NB4 (cell line): ENCODE data around the gene CTSD.
"Not testable (repeated sequence)": the region's sequence is repeated elsewhere in the genome, so short reads cannot be mapped to it uniquely, and the experiment has no call there.

ENCODE experiments used
- DNase-seq: peaks from one replicate; pipeline ENCODE4 v3.0.0; 2010; ENCODE audit warnings: low read depth
- H3K4me3 ChIP-seq: one replicate; pipeline ENCODE4 v1.5.1; 2011; ENCODE audit warnings: mild to moderate bottlenecking, low read depth, low read length, moderate library complexity
- CTCF ChIP-seq: IDR thresholded peaks from one replicate; pipeline ENCODE4 v1.5.1; 2012; ENCODE audit warnings: low read depth, low read length
- MAX ChIP-seq: IDR thresholded peaks from 2 replicates; pipeline ENCODE4 v1.6.1; 2011; ENCODE audit warnings: low read depth, low read length
- MYC ChIP-seq: IDR thresholded peaks from 2 replicates; pipeline ENCODE4 v1.6.1; 2011; ENCODE audit warnings: low read depth, low read length
- POLR2A ChIP-seq: IDR thresholded peaks from 2 replicates; pipeline ENCODE4 v1.6.1; 2011; ENCODE audit warnings: mild to moderate bottlenecking; ENCODE audit not compliant: insufficient read length; ENCODE audit errors: extremely low read depth

Gene CTSD

GRCh38 chr11:1763796-1764661 is at the start of gene CTSD:
Gene CTSD, minus strand, starts transcription at chr11:1763927. Its CDS starts 68 bp downstream, at chr11:1763859.
- TF ChIP-seq CTCF (no peak), MYC (peak; percentile 39), MAX (peak; percentile 95), POLR2A (peak; percentile 59)
- peak within 1 kb of the TSS; percentile 49 for H3K4me3 ChIP-seq
- DNase-seq: peak; percentile 79

GRCh38 chr11:1813356-1813755 is 49.6 kb upstream of the CTSD start:
- not testable (repeated sequence) for DNase-seq, H3K4me3 ChIP-seq

- H3K4me3 ChIP-seq: no peak overlapping the region
- TF ChIP-seq MAX (no peak), POLR2A (no peak), CTCF (no peak), MYC (no peak)
- no peak for DNase-seq
Measured at GRCh38 chr11:1812801-1813200, 49.1 kb upstream of the CTSD start.

GRCh38 chr11:1812274-1812673 is 48.5 kb upstream of the CTSD start:
- no peak for DNase-seq
- TF ChIP-seq MYC (no peak), POLR2A (no peak), MAX (no peak), CTCF (no peak)
- no peak overlapping the region for H3K4me3 ChIP-seq

- H3K4me3 ChIP-seq: no peak overlapping the region
- TF ChIP-seq CTCF (no peak), MAX (no peak), MYC (no peak)
- DNase-seq: peak; percentile 80
Measured at GRCh38 chr11:1810761-1811160, 47.0 kb upstream of the CTSD start.

GRCh38 chr11:1807264-1807995 is 43.7 kb upstream of the CTSD start:
- TF ChIP-seq CTCF (peak; percentile 3), MYC (no peak), POLR2A (no peak), MAX (no peak)
- no peak for DNase-seq
- H3K4me3 ChIP-seq: no peak overlapping the region
